Stimulated activated CD8-positive, alpha-beta memory T cell treated with anti-CD3 and anti-CD28 coated beads, Interleukin-7, amount 100 ng/mL, for 24 hours (primary cell): ENCODE data around the gene DSTYK.
"Not testable (repeated sequence)": the region's sequence is repeated elsewhere in the genome, so short reads cannot be mapped to it uniquely, and the experiment has no call there.

Experiments
- DNase-seq: peaks from one replicate; pipeline ENCODE4 v3.0.0-alpha.2; 2020; ENCODE audit warnings: low read depth

The DSTYK gene

GRCh38 chr1:205172729-205173366 is 38.7 kb downstream of the DSTYK start:
- DNase-seq = no peak

- no peak for DNase-seq
Measured at GRCh38 chr1:205171369-205171768, 40.1 kb downstream of the DSTYK start.

- DNase-seq = no peak
Measured at GRCh38 chr1:205170532-205171269, 40.8 kb downstream of the DSTYK start.

- DNase-seq = no peak
Measured at GRCh38 chr1:205169248-205169647, 42.3 kb downstream of the DSTYK start.

- no peak for DNase-seq
Measured at GRCh38 chr1:205168291-205168690, 43.2 kb downstream of the DSTYK start.

GRCh38 chr1:205162301-205162700 is 49.2 kb downstream of the DSTYK start:
- DNase-seq = no peak

GRCh38 chr1:205161076-205161475 is 50.4 kb downstream of the DSTYK start:
- no peak for DNase-seq

GRCh38 chr1:205158048-205158616 is 53.4 kb downstream of the DSTYK start:
- DNase-seq = no peak

GRCh38 chr1:205155665-205156377 is 55.7 kb downstream of the DSTYK start:
- DNase-seq = not testable (repeated sequence)

- DNase-seq = no peak
Measured at GRCh38 chr1:205152505-205152904, 59.0 kb downstream of the DSTYK start.

GRCh38 chr1:205150651-205151428 is 60.7 kb downstream of the DSTYK start:
- no peak for DNase-seq

GRCh38 chr1:205147191-205147835 is 64.2 kb downstream of the DSTYK start:
- DNase-seq = no peak

- no peak for DNase-seq
Measured at GRCh38 chr1:205144751-205145150, 66.8 kb downstream of the DSTYK start.

GRCh38 chr1:205144046-205144720 is 67.3 kb downstream of the DSTYK start:
- no peak for DNase-seq

GRCh38 chr1:205142102-205142469 is 69.4 kb downstream of the DSTYK start:
- no peak for DNase-seq

- DNase-seq = peak; percentile 50
Measured at GRCh38 chr1:205141236-205142101, 70.0 kb downstream of the DSTYK start.

- DNase-seq = no peak
Measured at GRCh38 chr1:205140113-205140512, 71.4 kb downstream of the DSTYK start.

GRCh38 chr1:205137901-205138300 is 73.6 kb downstream of the DSTYK start:
- no peak for DNase-seq

- no peak for DNase-seq
Measured at GRCh38 chr1:205133287-205133686, 78.2 kb downstream of the DSTYK start.

- no peak for DNase-seq
Measured at GRCh38 chr1:205129447-205130029, 82.0 kb downstream of the DSTYK start.
